Frontal cortex (tissue), 4 donors: ENCODE results near the gene CACNA2D3. TPM values are rescaled to one million over a fixed set of nuclear protein-coding genes. Genes with fewer than 3 reads are reported as not detected.

Experiments used
- DNase-seq, 2 donors: peaks; one replicate each; pipeline ENCODE4 v3.0.0; 2012; ENCODE audit warnings: low spot score in 2 of 2
- FAIRE-seq: peaks from 2 replicates; lab custom pipeline; 2012; peaks lifted over from hg19 to GRCh38; lab: Jason Lieb, UNC
- total RNA-seq: library from RNA; depleted of rRNA; stranded (reverse); fragments of >200 nt; gene quantifications from one replicate; pipeline ENCODE4 v1.2.3, GENCODE V29; 2014
- donor health status: control.
- donor health status: control.
- donor health status: control.

The CACNA2D3 gene
- total RNA-seq, 1 donor from 2014 or later, result 30.6 TPM

GRCh38 chr3:54125300-54125699 lies 2.9 kb downstream of the CACNA2D3 start:
- FAIRE-seq (no peak), DNase-seq (no peak)

- FAIRE-seq (no peak), DNase-seq (no peak)
Measured at GRCh38 chr3:54126551-54126950, 4.2 kb downstream of the CACNA2D3 start.

GRCh38 chr3:54127499-54128056 lies 5.2 kb downstream of the CACNA2D3 start:
- DNase-seq (no peak), FAIRE-seq (no peak)

GRCh38 chr3:54131026-54131605 lies 8.8 kb downstream of the CACNA2D3 start:
- FAIRE-seq (no peak), DNase-seq (no peak)

- no peak for DNase-seq
- FAIRE-seq, result no peak
Measured at GRCh38 chr3:54131890-54132289, 9.5 kb downstream of the CACNA2D3 start.

DNA sequence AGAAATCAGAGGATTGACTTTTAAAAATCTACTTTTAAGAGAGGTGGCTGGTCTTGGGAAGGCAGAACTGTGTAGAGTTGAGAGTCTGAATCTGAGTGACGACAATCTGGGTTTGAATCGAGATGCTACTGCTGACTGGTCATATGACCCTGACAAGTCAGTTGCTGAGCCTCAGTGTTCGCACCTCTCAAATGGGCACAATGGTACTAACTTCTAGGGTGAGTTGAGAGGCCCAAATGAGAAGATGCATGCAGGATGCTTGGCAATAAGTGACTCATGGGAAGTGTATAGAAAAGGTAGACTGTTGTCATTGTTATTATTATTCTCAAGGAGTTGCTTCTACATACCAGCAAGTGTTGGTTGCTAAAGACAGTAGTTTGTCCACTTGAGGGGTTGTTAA lies 10.3 kb downstream of the CACNA2D3 start:
- FAIRE-seq, result no peak

GRCh38 chr3:54133196-54133595 lies 10.8 kb downstream of the CACNA2D3 start:
- no peak for FAIRE-seq
- DNase-seq, result no peak

More for the DNA sequence above, 10.3 kb downstream of the CACNA2D3 start:
- DNase-seq, result no peak

DNA sequence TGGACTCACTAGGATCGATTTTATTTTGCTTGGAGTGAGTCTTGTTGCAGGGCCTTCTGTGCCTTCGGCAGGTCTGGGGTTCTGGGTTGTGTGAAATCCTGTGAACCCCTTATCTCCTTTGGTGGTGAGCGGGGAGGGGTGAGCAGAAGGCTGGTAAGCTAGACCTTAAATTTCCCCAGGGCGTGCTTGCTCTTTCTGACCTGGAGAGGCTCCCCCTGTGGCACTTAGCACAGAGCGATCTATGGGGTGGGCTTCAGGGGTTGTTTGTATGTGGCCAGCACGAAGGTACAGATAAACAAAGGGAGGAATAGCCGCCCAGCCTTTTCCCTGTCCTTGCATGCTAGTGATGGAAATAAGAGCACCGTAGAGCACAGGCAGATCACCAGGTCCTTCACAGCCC lies 11.8 kb downstream of the CACNA2D3 start:
- DNase-seq, result no peak
- no peak for FAIRE-seq

GRCh38 chr3:54134713-54135112 lies 12.4 kb downstream of the CACNA2D3 start:
- no peak for FAIRE-seq
- DNase-seq, result no peak

- no peak for DNase-seq
- FAIRE-seq, result no peak
Measured at GRCh38 chr3:54137311-54137710, 15.0 kb downstream of the CACNA2D3 start.

GRCh38 chr3:54138937-54139547 lies 16.7 kb downstream of the CACNA2D3 start:
- FAIRE-seq, result no peak
- no peak for DNase-seq

GRCh38 chr3:54139630-54140029 lies 17.3 kb downstream of the CACNA2D3 start:
- no peak for DNase-seq
- no peak for FAIRE-seq

DNA sequence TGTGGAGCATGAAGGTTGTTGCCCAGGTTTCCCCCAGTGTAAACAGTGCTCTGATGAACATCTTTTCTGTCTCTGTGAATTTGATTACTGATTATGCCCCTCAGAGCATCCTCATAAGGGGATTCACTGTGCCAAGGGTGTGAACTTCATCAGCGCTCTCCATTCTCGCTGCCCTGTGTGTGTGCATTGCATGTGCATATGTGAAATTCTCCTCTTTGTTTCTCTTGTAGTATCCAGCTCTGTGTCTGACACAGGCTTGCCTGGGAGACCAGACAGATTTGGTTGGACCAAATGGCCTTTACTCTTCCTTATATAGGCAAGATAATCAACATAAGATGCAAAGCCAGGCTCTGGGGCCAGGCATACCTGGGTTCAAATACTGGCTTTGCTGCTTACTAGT lies 21.9 kb downstream of the CACNA2D3 start:
- DNase-seq (no peak), FAIRE-seq (no peak)

DNA sequence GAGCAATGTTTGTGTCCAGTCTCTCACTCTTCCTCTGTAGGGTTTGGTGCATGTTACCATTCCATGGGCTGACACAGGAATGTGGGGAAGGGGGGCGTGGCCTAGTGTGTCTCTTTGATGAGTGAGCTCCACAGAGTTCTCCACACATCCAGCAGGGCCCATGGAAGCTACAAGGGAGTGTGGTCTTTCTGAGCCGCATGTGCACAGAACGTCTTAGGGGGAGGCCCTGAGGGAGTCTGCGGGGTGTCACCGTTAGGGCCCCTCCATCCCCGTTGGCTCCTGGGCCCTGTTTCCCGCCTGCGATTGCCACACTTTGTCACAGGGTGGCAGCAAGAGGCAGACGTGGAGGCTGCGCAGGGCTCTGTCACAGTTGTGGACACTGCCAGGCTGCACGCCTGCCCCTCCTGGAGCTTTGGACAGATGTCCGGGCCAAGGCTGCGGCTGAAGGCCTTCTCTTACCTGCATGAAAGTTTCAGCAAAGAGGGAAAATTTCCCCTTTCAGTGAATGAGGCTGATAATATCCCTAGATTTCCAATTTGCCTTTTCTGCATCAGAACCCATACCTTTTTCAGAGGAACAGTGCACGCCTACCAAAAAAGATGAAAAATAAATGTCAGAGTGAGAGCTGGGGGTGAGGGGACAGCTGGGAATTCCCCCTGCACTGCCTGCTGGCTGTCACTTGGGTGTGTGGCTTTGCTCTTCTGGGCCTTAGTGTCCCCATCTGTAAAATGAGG lies 24.3 kb downstream of the CACNA2D3 start:
- DNase-seq (peak in 1 of 2 donors; percentile 64), FAIRE-seq (no peak)

- no peak for DNase-seq
Measured at GRCh38 chr3:54150864-54151467, 28.6 kb downstream of the CACNA2D3 start.

GRCh38 chr3:54153477-54153876 lies 31.1 kb downstream of the CACNA2D3 start:
- FAIRE-seq, result no peak
- no peak for DNase-seq

More at GRCh38 chr3:54150864-54151467, 28.6 kb downstream of the CACNA2D3 start:
- FAIRE-seq, result no peak

- DNase-seq, result no peak
- FAIRE-seq, result no peak
Measured at GRCh38 chr3:54157860-54158259, 35.5 kb downstream of the CACNA2D3 start.

DNA sequence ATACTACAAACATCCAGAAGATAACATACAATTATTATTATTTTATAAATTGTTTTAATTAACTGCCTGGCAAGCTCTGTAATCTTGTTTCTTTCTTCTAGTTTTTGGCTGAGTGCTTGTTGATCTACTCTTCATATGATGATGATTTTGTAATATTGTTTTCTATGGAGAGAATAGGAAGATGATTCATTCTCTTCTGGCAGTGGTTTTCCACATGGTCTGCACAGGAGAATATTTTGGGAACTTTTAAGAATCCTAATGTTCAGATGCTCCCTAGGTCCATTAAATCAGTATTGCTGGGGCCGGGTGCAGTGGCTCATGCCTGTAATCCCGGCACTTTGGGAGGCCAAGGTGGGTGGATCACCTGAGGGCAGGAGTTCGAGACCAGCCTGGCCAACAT lies 37.6 kb downstream of the CACNA2D3 start:
- DNase-seq, result no peak

DNA sequence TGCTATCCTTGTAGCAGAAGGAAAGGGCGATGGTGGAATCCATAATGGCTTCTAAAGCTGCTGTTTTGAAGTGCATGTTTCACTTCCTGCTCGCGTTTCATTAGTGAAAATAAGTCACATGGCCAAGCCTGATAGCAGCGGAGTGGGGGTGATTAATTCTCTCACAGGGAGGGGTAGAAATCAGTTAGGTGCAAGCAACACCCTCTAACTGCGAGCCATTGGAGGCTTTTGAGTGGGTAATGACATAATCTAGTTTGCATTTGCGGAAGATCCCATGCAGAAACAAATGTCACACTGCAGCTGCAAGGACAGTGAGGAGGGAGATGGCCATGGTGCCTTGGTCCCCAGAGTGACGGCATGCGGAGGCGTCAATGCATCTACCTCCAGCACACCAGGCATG lies 41.1 kb downstream of the CACNA2D3 start:
- FAIRE-seq, result no peak
- DNase-seq, result no peak

More for the DNA sequence above, 37.6 kb downstream of the CACNA2D3 start:
- FAIRE-seq, result no peak

GRCh38 chr3:54164192-54164975 lies 42.0 kb downstream of the CACNA2D3 start:
- DNase-seq (no peak), FAIRE-seq (no peak)
